Esophagus muscularis mucosa (tissue), 4 donors: Measurements from ENCODE around the gene ZNF343. TPM values are rescaled to one million over a fixed set of nuclear protein-coding genes. Genes with fewer than 3 reads are reported as not detected.

Experiments
- DNase-seq: peaks from one replicate; pipeline ENCODE4 v3.0.0-alpha.2; 2017; ENCODE audit errors: extremely low spot score
- H3K27ac ChIP-seq, 4 donors: fragments of 200-600 bp; sonication (generic); replicated peaks in 1 of 4; 1 replicate in 3 of 4; 2 replicates in 1 of 4; pipeline ENCODE4 v1.5.1; 2016 to 2019; ENCODE audit warnings: mild to moderate bottlenecking in 1 of 4
- H3K27me3 ChIP-seq, 4 donors: fragments of 200-600 bp; sonication (generic); one replicate each; pipeline versions ENCODE4 v1.5.1 to v1.6.0; 2016 to 2019
- H3K36me3 ChIP-seq, 4 donors: fragments of 200-600 bp; sonication (generic); one replicate each; pipeline ENCODE4 v1.5.1; 2016 to 2019
- H3K4me1 ChIP-seq, 4 donors: fragments of 200-600 bp; sonication (generic); one replicate each; pipeline ENCODE4 v1.5.1; 2016 to 2019
- H3K4me3 ChIP-seq, 4 donors: fragments of 200-600 bp; sonication (generic); 1 replicate in 2 of 4; 2 replicates in 2 of 4; pipeline ENCODE4 v1.5.1; 2016 to 2019; ENCODE audit warnings: mild to moderate bottlenecking in 4 of 4, moderate library complexity in 1 of 4
- H3K9me3 ChIP-seq, 4 donors: fragments of 200-600 bp; sonication (generic); 1 replicate in 3 of 4; 2 replicates in 1 of 4; pipeline ENCODE4 v1.5.1; 2016 to 2019
- CTCF ChIP-seq, 3 experiments: fragments of 200-600 bp in 2 of 3; fragments of 450-650 bp in 1 of 3; sonication (generic) in 2 of 3; IDR thresholded peaks; one replicate each; pipeline ENCODE4 v1.5.1; 2017 to 2019; ENCODE audit warnings: antibody characterized with exemption in 3 of 3, mild to moderate bottlenecking in 2 of 3, moderate library complexity in 1 of 3
- EP300 ChIP-seq: sonication (generic); formaldehyde crosslinking; IDR thresholded peaks from one replicate; pipeline ENCODE4 v1.6.1; 2017; ENCODE audit warnings: antibody characterized with exemption
- POLR2A ChIP-seq: fragments of 450-650 bp; IDR thresholded peaks from one replicate; pipeline ENCODE4 v1.6.1; 2017; ENCODE audit warnings: antibody characterized with exemption, moderate library complexity, mild to moderate bottlenecking, low read depth
- POLR2AphosphoS5 ChIP-seq, 2 donors: sonication (generic); formaldehyde crosslinking; IDR thresholded peaks; one replicate each; pipeline ENCODE4 v1.6.1; 2017; ENCODE audit warnings: antibody characterized with exemption in 2 of 2
- WGBS: methylation state at CpG from one replicate; pipeline ENCODE4 v1.1.5; 2018; 5-methylcytosine and 5-hydroxymethylcytosine counted together
- intact Hi-C: fragments of 100-400 bp; cut with DNase I; formaldehyde crosslinking; loops from one replicate; pipeline ENCODE4 v1.15.1; 2023
- total RNA-seq, 4 donors: library from RNA; depleted of rRNA; stranded (reverse); fragments of >200 nt; gene quantifications; one replicate each; pipeline versions ENCODE4 v1.1.0 to v1.2.1, GENCODE V29; 2016

The ZNF343 gene
- total RNA-seq: 10 to 100 TPM in 3 of 4 donors, 1 to 10 TPM in 1; 9.9 to 19.5 (median 16.1) TPM

GRCh38 chr20:2508631-2509467 is at the start of gene ZNF343:
ZNF343 (minus strand) TSS chr20:2508915; CDS start chr20:2493895, 15,020 bp downstream.
- no peak for TF ChIP-seq EP300
- no peak for TF ChIP-seq CTCF (IDR thresholded peaks at IDR 0.05)
- TF ChIP-seq POLR2AphosphoS5 (IDR thresholded peaks at IDR 0.05): peak; percentile 85 to 87
- Histone ChIP-seq H3K27me3 (no peaks in the 10 kb centered on the region), H3K4me3 (peak within 1 kb of the TSS; percentile 78 to 96 (median 86)), H3K4me1 (peaks cover 10 to 24% (median 17%) of the 10 kb centered on the region in 4 donors), H3K9me3 (no peaks in the 10 kb centered on the region), H3K36me3 (no peaks in the 10 kb centered on the region), H3K27ac (peak within 1 kb of the TSS; percentile 77 to 88 (median 83))
- under 1% methylated on average over 35 of the region's 53 CpGs for WGBS
- peak; percentile 94 for DNase-seq
- intact Hi-C loops: no loop called here

GRCh38 chr20:2557873-2558580 is 49.3 kb upstream of the ZNF343 start:
- Histone ChIP-seq H3K27me3 (peaks cover 0 to 76% (median 21%) of the 10 kb centered on the region in 4 donors), H3K9me3 (no peaks in the 10 kb centered on the region), H3K36me3 (no peaks in the 10 kb centered on the region), H3K4me3 (peak overlapping the region; percentile 28 to 49 (median 36)), H3K27ac (no peak overlapping the region), H3K4me1 (peaks cover 7 to 12% (median 11%) of the 10 kb centered on the region in 4 donors)
- intact Hi-C loops: no loop called here
- 23% methylated on average over 22 of the region's 22 CpGs for WGBS
- TF ChIP-seq EP300 (no peak), CTCF (IDR thresholded peaks at IDR 0.05) (no peak)
- no peak for DNase-seq

- Histone ChIP-seq H3K27ac (no peak overlapping the region), H3K36me3 (no peaks in the 10 kb centered on the region), H3K9me3 (no peaks in the 10 kb centered on the region), H3K4me3 (no peak overlapping the region), H3K27me3 (peaks cover 0 to 22% (median 0%) of the 10 kb centered on the region in 4 donors), H3K4me1 (no peaks in the 10 kb centered on the region)
- no peak for DNase-seq
- WGBS: 71% methylated on average over 2 of the region's 2 CpGs
- TF ChIP-seq EP300 (no peak), CTCF (IDR thresholded peaks at IDR 0.05) (no peak), POLR2A (no peak), POLR2AphosphoS5 (IDR thresholded peaks at IDR 0.05) (no peak)
- intact Hi-C loops: no loop called here
Observed at GRCh38 chr20:2545594-2545993, 36.9 kb upstream of the ZNF343 start.

GRCh38 chr20:2544211-2544610 is 35.5 kb upstream of the ZNF343 start:
- intact Hi-C loops: no loop called here
- no peak overlapping the region for H3K4me3 ChIP-seq
- WGBS: 79% methylated on average over 1 of the region's 1 CpG
- no peaks in the 10 kb centered on the region for H3K4me1 ChIP-seq
- TF ChIP-seq POLR2AphosphoS5 (IDR thresholded peaks at IDR 0.05): no peak
- TF ChIP-seq CTCF (IDR thresholded peaks at IDR 0.05): no peak
- TF ChIP-seq POLR2A: no peak
- no peak for TF ChIP-seq EP300
- H3K36me3 ChIP-seq: no peaks in the 10 kb centered on the region
- peaks cover 0 to 30% (median 0%) of the 10 kb centered on the region in 4 donors for H3K27me3 ChIP-seq
- no peak overlapping the region for H3K27ac ChIP-seq
- H3K9me3 ChIP-seq: no peaks in the 10 kb centered on the region
- peak; percentile 5 for DNase-seq
